Common myeloid progenitor, CD34-positive (primary cell): Measurements from ENCODE around the gene OSTM1.

Source experiments
- CTCF ChIA-PET: fragments of 350-600 bp; sonication (Branson Sonifier 250); formaldehyde crosslinking; loops from one replicate; lab custom pipeline; 2021; ENCODE audit warnings: antibody characterized with exemption; lab: Charles Lee
- POLR2A ChIA-PET: fragments of 350-600 bp; sonication (Branson Sonifier 250); formaldehyde crosslinking; loops from one replicate; lab custom pipeline; 2021; ENCODE audit warnings: antibody characterized with exemption; lab: Charles Lee
- DNase-seq, 3 donors: peaks; one replicate each; pipeline versions ENCODE4 v3.0.0 to v3.0.0-alpha.2; 2013
- H3K27ac ChIP-seq, 2 experiments: 1 replicate in 1 of 2; 2 replicates in 1 of 2; pipeline ENCODE4 v1.7.0; 2013; ENCODE audit warnings: inconsistent platforms in 2 of 2, low read length in 2 of 2, mild to moderate bottlenecking in 2 of 2, low read depth in 1 of 2, moderate library complexity in 1 of 2; ENCODE audit not compliant: severe bottlenecking in 2 of 2, insufficient read depth in 1 of 2, poor library complexity in 1 of 2
- H3K27me3 ChIP-seq, 5 experiments: replicated peaks in 2 of 5; 1 replicate in 3 of 5; 2 replicates in 2 of 5; pipeline versions ENCODE4 v1.6.1 to v1.7.0; 2013; ENCODE audit warnings: low read length in 4 of 5, mild to moderate bottlenecking in 2 of 5, moderate library complexity in 2 of 5, inconsistent platforms in 1 of 5; ENCODE audit not compliant: insufficient read depth in 5 of 5, control insufficient read depth in 4 of 5
- H3K36me3 ChIP-seq, 4 experiments: 1 replicate in 2 of 4; 2 replicates in 2 of 4; pipeline versions ENCODE4 v1.6.1 to v1.7.0; 2013; ENCODE audit warnings: low read length in 3 of 4, control low read depth in 1 of 4, mild to moderate bottlenecking in 1 of 4; ENCODE audit not compliant: control insufficient read depth in 4 of 4, insufficient read depth in 4 of 4
- H3K4me1 ChIP-seq, 4 experiments: 1 replicate in 3 of 4; 2 replicates in 1 of 4; pipeline versions ENCODE4 v1.6.1 to v1.7.1; 2013; ENCODE audit warnings: low read length in 3 of 4, mild to moderate bottlenecking in 3 of 4, control low read depth in 1 of 4, inconsistent platforms in 1 of 4, moderate library complexity in 1 of 4; ENCODE audit not compliant: control insufficient read depth in 4 of 4, insufficient read depth in 4 of 4; ENCODE audit errors: control extremely low read depth in 1 of 4
- H3K4me3 ChIP-seq, 7 experiments: 1 replicate in 4 of 7; 2 replicates in 3 of 7; pipeline versions ENCODE4 v1.5.1 to v1.7.0; 2013; ENCODE audit warnings: mild to moderate bottlenecking in 7 of 7, low read length in 6 of 7, moderate library complexity in 6 of 7, inconsistent platforms in 2 of 7, low read depth in 2 of 7, control low read depth in 1 of 7; ENCODE audit not compliant: insufficient read depth in 4 of 7, control insufficient read depth in 1 of 7; ENCODE audit errors: extremely low read depth in 1 of 7
- H3K9me3 ChIP-seq, 5 experiments: 1 replicate in 4 of 5; 2 replicates in 1 of 5; pipeline versions ENCODE4 v1.6.1 to v1.7.1; 2013; ENCODE audit warnings: low read length in 4 of 5, mild to moderate bottlenecking in 2 of 5, inconsistent platforms in 1 of 5, low read depth in 1 of 5, moderate library complexity in 1 of 5; ENCODE audit not compliant: control insufficient read depth in 4 of 5, insufficient read depth in 2 of 5; ENCODE audit errors: control extremely low read depth in 1 of 5
- WGBS: methylation state at CpG from one replicate; pipeline ENCODE4 v1.1.5; 2013; ENCODE audit not compliant: insufficient coverage; 5-methylcytosine and 5-hydroxymethylcytosine counted together

Gene OSTM1

DNA sequence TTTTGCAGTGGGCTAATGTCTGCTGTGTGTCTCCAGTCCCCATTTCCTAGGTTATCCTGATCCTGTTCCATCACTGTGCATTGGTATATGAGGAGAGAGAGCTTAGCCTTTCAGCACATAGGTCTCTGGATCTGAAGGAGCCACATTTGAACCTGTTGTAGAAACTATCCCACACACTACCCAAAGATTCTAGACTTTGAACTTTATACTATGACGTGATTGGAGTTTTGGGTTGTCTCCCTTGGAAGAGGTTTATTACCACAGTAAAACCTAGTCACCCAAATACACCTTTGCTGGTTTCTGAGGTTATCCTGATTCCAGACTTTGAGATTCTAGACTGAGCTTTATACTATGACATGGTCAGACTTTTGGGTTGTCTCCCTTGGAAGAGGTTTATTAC is 8.0 kb upstream of the OSTM1 start:
- Histone ChIP-seq H3K4me3 (no peak overlapping the region), H3K4me1 (no peaks in the 10 kb centered on the region), H3K27ac (no peak overlapping the region), H3K27me3 (peaks cover 0 to 7% (median 0%) of the 10 kb centered on the region in 5 experiments), H3K9me3 (no peaks in the 10 kb centered on the region), H3K36me3 (no peaks in the 10 kb centered on the region)
- WGBS: no CpG with 5 or more reads among the region's 1 CpG
- no peak for DNase-seq
- CTCF ChIA-PET: interaction anchor here (1.8 kb wide), 1 partner anchor 25 kb away, joined by 4 read pairs; no protein-coding TSS in a partner anchor
- POLR2A ChIA-PET: no interaction called here

DNA sequence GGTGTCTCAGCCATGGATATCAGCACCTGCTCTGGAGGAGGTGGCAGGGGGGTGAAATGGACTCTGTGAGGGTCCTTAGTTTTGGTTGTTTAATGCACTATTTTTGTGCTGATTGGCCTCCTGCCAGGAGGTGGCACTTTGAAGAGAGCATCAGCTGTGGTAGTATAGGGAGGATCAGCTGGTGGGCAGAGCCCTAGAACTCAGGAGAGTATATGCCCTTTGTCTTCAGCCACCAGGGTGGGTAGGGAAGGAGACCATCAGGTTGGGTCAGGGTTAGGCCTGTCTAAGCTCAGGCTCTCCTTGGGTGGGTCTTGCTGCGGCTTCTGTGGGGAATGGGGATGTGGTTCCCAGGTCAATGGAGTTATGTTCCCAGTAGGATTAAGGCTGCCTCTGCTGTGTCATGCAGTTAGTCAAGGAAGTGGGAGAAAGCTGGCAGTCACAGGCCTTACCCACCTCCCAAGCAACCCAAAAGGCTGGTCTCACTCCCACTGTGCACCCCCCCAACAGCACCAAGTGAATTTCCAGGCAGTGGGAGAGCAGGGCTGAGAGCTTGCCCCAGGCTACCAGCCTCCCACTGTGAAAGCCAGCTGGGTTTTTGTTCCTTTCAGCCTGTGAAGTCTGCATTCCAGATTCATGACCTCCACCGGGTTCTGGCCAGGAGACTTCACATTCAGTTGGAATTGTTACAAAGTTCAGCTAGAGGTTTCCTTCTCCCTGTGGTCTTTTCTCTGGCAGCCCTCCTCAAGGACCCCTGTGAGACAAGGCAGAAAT is 5.7 kb upstream of the OSTM1 start:
- WGBS: 100% methylated on average over 2 of the region's 2 CpGs
- H3K4me1 ChIP-seq: peaks cover 0 to 5% (median 3%) of the 10 kb centered on the region in 4 experiments
- H3K4me3 ChIP-seq: no peak overlapping the region
- POLR2A ChIA-PET: no interaction called here
- no peak for DNase-seq
- no peaks in the 10 kb centered on the region for H3K9me3 ChIP-seq
- H3K36me3 ChIP-seq: no peaks in the 10 kb centered on the region
- CTCF ChIA-PET: no interaction called here
- H3K27ac ChIP-seq: no peak overlapping the region
- H3K27me3 ChIP-seq: peaks cover 0 to 7% (median 0%) of the 10 kb centered on the region in 5 experiments

GRCh38 chr6:108078191-108078590 is 3.6 kb upstream of the OSTM1 start:
- Histone ChIP-seq H3K27ac (no peak overlapping the region), H3K4me1 (peaks cover 2 to 17% (median 14%) of the 10 kb centered on the region in 4 experiments), H3K4me3 (no peak overlapping the region), H3K27me3 (peaks cover 0 to 7% (median 0%) of the 10 kb centered on the region in 5 experiments), H3K9me3 (no peaks in the 10 kb centered on the region), H3K36me3 (no peaks in the 10 kb centered on the region)
- no CpG with 5 or more reads among the region's 1 CpG for WGBS
- CTCF ChIA-PET: no interaction called here
- POLR2A ChIA-PET: no interaction called here
- DNase-seq: no peak

- Histone ChIP-seq H3K9me3 (no peaks in the 10 kb centered on the region), H3K27me3 (no peaks in the 10 kb centered on the region), H3K27ac (peak overlapping the region in 1 of 2 experiments; percentile 49), H3K4me1 (peaks cover 2 to 18% (median 14%) of the 10 kb centered on the region in 4 experiments), H3K4me3 (peak overlapping the region; percentile 70 to 95 (median 86)), H3K36me3 (no peaks in the 10 kb centered on the region)
- POLR2A ChIA-PET: no interaction called here
- under 1% methylated on average over 12 of the region's 12 CpGs for WGBS
- CTCF ChIA-PET: no interaction called here
- no peak for DNase-seq
Observed at GRCh38 chr6:108074057-108074358, 533 bp downstream of the OSTM1 start.

DNA sequence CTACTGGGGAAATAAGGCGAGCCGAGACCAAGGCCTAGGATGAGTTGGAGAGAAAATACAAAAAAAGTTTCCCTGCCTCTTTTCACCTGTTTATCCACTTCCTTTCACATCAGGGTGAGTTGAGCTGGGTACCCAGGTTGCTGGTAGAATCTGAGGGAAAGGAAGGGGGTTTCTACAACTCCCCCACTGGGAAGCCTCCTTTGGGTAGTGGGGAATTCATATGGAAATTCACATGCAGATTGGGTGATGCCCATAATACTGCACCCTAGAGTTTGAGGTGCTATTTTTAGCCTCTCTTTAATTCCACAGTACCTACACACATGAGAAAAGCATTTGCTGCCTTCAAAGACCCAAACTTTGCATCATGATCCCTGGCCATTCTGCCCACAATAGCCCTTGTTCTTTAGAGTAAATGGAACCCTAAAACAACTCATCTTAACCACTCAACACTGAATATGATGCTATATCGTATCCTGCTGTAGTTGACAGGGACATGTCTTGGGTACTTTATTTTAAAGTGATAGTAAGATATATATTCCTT is 2.7 kb downstream of the OSTM1 start:
- Histone ChIP-seq H3K4me3 (no peak overlapping the region), H3K27ac (no peak overlapping the region), H3K4me1 (peaks cover 6 to 23% (median 18%) of the 10 kb centered on the region in 4 experiments), H3K36me3 (no peaks in the 10 kb centered on the region), H3K9me3 (no peaks in the 10 kb centered on the region), H3K27me3 (no peaks in the 10 kb centered on the region)
- CTCF ChIA-PET: interaction anchor here (0.5 kb wide), 1 partner anchor 20 kb away, joined by 3 read pairs; no protein-coding TSS in a partner anchor
- DNase-seq: no peak
- WGBS: no CpG with 5 or more reads among the region's 3 CpGs
- POLR2A ChIA-PET: no interaction called here

DNA sequence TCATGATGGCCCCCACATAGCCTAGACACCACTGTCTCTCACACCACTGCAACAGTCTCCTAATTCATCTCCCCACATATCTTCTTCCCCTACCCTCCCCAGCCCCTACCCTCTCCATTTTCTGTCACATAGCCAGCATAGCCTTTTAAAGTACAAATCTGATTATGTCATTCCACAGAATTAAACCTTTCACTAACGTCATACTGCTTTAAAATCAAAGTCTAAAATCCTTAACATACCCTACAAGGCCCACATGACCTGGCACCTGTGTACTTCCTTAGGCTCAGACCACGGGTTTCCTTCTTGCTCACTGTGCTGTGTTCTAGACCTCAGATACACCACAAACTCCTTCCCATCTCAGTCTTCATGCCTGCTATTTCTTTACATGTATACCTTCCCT is 5.9 kb downstream of the OSTM1 start:
- POLR2A ChIA-PET: no interaction called here
- DNase-seq: peak in 2 of 3 donors; percentile 39 to 56
- 19% methylated on average over 2 of the region's 2 CpGs for WGBS

DNA sequence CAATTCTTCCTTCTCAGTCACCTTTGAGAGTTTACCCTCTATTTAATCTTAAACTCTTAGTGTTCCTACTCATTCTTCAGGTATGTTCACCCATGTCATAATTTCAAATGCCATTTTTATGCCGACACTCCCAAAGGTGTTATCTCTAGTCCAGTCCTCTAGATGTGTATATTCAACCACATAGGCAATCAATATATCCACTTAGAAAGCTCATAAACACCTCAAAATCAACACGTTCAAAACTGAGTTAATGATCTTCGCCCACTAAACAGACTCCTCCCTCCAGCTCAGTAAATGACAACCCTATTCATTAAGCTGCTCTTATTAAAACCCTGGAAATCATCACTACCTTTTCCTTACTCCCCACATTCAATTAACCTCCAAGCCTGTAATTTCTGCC is 6.4 kb downstream of the OSTM1 start:
- CTCF ChIA-PET: no interaction called here

More for the DNA sequence above, 5.9 kb downstream of the OSTM1 start:
- no peak overlapping the region for H3K27ac ChIP-seq
- CTCF ChIA-PET: interaction anchor here (1.3 kb wide), 1 partner anchor 19 kb away, joined by 4 read pairs; no protein-coding TSS in a partner anchor
- H3K36me3 ChIP-seq: no peaks in the 10 kb centered on the region
- H3K4me1 ChIP-seq: peaks cover 4 to 8% (median 4%) of the 10 kb centered on the region in 4 experiments
- no peaks in the 10 kb centered on the region for H3K27me3 ChIP-seq
- no peaks in the 10 kb centered on the region for H3K9me3 ChIP-seq
- H3K4me3 ChIP-seq: no peak overlapping the region

More for the DNA sequence above, 6.4 kb downstream of the OSTM1 start:
- Histone ChIP-seq H3K4me1 (peaks cover 4 to 6% (median 4%) of the 10 kb centered on the region in 4 experiments), H3K9me3 (no peaks in the 10 kb centered on the region), H3K36me3 (no peaks in the 10 kb centered on the region), H3K4me3 (no peak overlapping the region), H3K27me3 (no peaks in the 10 kb centered on the region), H3K27ac (no peak overlapping the region)
- DNase-seq: no peak
- POLR2A ChIA-PET: no interaction called here
- WGBS: 100% methylated on average over 3 of the region's 3 CpGs
